ENCODE results near the gene TSKU. TPM values are rescaled to one million over a fixed set of nuclear protein-coding genes. Genes with fewer than 3 reads are reported as not detected.

The TSKU gene
- total and polyA plus RNA-seq, 2 experiments from 2014 or later = 11.7 to 31.1 TPM

GRCh38 chr11:76778874-76779273 lies 4.3 kb upstream of the TSKU start (continued):
- no peak for TF ChIP-seq ZNF462 (CRISPR knock-in tag; IDR thresholded peaks at IDR 0.05)

- ATAC-seq = no peak
- no peak overlapping the region for H3K27ac Mint-ChIP-seq
Measured at GRCh38 chr11:76781046-76781801, 1.9 kb upstream of the TSKU start.

More at GRCh38 chr11:76781046-76781801, 1.9 kb upstream of the TSKU start:
- Histone ChIP-seq H3K36me3 (ENCODE audit: insufficient read depth) (peaks cover 5% of the 10 kb centered on the region; the same call in 1 of the 2 replicates), H3K79me2 (replicated peaks; ENCODE audit: insufficient read depth) (peaks cover 26% of the 10 kb centered on the region), H4K20me1 (replicated peaks; ENCODE audit: insufficient read depth) (peaks cover 16% of the 10 kb centered on the region), H3F3A (replicated peaks; ENCODE audit: low read depth) (peaks cover 8% of the 10 kb centered on the region; the same call in 1 of the 2 replicates), H3K9me2 (ENCODE audit: insufficient read depth) (no peaks in the 10 kb centered on the region), H2AFZ (no peak overlapping the region), H3K4me2 (peak overlapping the region; percentile 99), H3K27ac (ENCODE audit: low read depth) (no peak overlapping the region), H3K4me1 (ENCODE audit: insufficient read depth) (peaks cover 36% of the 10 kb centered on the region), H3K27me3 (ENCODE audit: insufficient read depth) (no peaks in the 10 kb centered on the region), H3K4me3 (peak overlapping the region; percentile 89; the same call in 1 of the 2 replicates)
- Mint-ChIP-seq H3K9me3 (peaks cover 36% of the 10 kb centered on the region), H3K4me1 (peaks cover 38% of the 10 kb centered on the region), H3K4me3 (peak overlapping the region; percentile 89; the same call in 2 of the 3 replicates), H3K36me3 (ENCODE audit: low read depth) (peaks cover 50% of the 10 kb centered on the region), H3K27me3 (ENCODE audit: insufficient read depth, low read depth, poor library complexity) (peaks cover 14% of the 10 kb centered on the region)
- 0 out of 4 replicates have a peak, but pooled peaks of 1 of the 2 experiments have one; percentile 9 for TF ChIP-seq CTCF (conservative IDR thresholded peaks at IDR 0.05; ENCODE audit: low read depth in 2 of 2)
- no peak for TF ChIP-seq REST (IDR thresholded peaks at IDR 0.05; ENCODE audit: unreplicated experiment)
- no peak for TF ChIP-seq JUNB (IDR thresholded peaks at IDR 0.05; ENCODE audit: unreplicated experiment)
- DNase-seq (ENCODE audit: low spot score) = no peak

Data from GM23338 (cell line).